BJ (cell line): ENCODE data around the gene TMSB15C. TPM values are rescaled to one million over a fixed set of nuclear protein-coding genes. Genes with fewer than 3 reads are reported as not detected.

Source experiments
- CTCF ChIA-PET: fragments of 350-600 bp; formaldehyde crosslinking; extraction: SDS; loops from one replicate; lab custom pipeline; 2021; ENCODE audit warnings: antibody characterized with exemption, inconsistent platforms; lab: Yijun Ruan, JAX
- POLR2A ChIA-PET: fragments of 300-600 bp; sonication (Branson Sonifier 250); formaldehyde crosslinking; extraction: SDS; loops from one replicate; lab custom pipeline; 2021; ENCODE audit warnings: antibody characterized with exemption; lab: Charles Lee
- DNase-seq: peaks from one replicate; pipeline ENCODE4 v3.0.0-alpha.2; 2011; ENCODE audit warnings: low read depth
- H3K27me3 ChIP-seq: 2 replicates; pipeline ENCODE4 v1.6.0; 2011; ENCODE audit warnings: low read length; ENCODE audit not compliant: control insufficient read depth, insufficient read depth
- H3K36me3 ChIP-seq: 2 replicates; pipeline ENCODE4 v1.5.1; 2011; ENCODE audit warnings: low read length; ENCODE audit not compliant: control insufficient read depth, insufficient read depth
- H3K4me3 ChIP-seq: 2 replicates; pipeline ENCODE4 v1.5.1; 2011; ENCODE audit warnings: low read depth, mild to moderate bottlenecking, control low read depth, low read length
- CTCF ChIP-seq: IDR thresholded peaks from 2 replicates; pipeline ENCODE4 v1.5.1; 2011; ENCODE audit warnings: low read depth, mild to moderate bottlenecking, control low read depth, inconsistent platforms, low read length, moderate library complexity; ENCODE audit not compliant: insufficient read depth
- polyA plus RNA-seq: library from polyadenylated mRNA; depleted of rRNA; stranded (reverse); fragments of >200 nt; gene quantifications from 2 replicates; pipeline ENCODE4 v1.2.3, GENCODE V29; 2011

The TMSB15C gene
- polyA plus RNA-seq, 1 experiment, result 1.2 TPM

GRCh38 chrX:104098919-104099318 lies 22.9 kb upstream of the TMSB15C start:
- no peaks in the 10 kb centered on the region for H3K36me3 ChIP-seq
- ChIA-PET POLR2A (no interaction called here), CTCF (interaction anchor here (0.6 to 3.0 kb wide), 7 partner anchors 9 to 254 kb away, joined by 3 to 13 read pairs (median 4); partner anchors contain the start of gene ZCCHC18)
- DNase-seq, result no peak
- H3K27me3 ChIP-seq, result no peaks in the 10 kb centered on the region
- no peak for TF ChIP-seq CTCF
- no peak overlapping the region for H3K4me3 ChIP-seq

- ChIA-PET CTCF (interaction anchor here (0.6 to 3.0 kb wide), 5 partner anchors 9 to 173 kb away, joined by 3 to 13 read pairs (median 4); partner anchors contain the start of gene ZCCHC18), POLR2A (no interaction called here)
- TF ChIP-seq CTCF, result peak; percentile 49
- Histone ChIP-seq H3K36me3 (no peaks in the 10 kb centered on the region), H3K4me3 (no peak overlapping the region), H3K27me3 (no peaks in the 10 kb centered on the region)
- no peak for DNase-seq
Observed at GRCh38 chrX:104098151-104098808, 22.2 kb upstream of the TMSB15C start.

- no peak for TF ChIP-seq CTCF
- Histone ChIP-seq H3K27me3 (no peaks in the 10 kb centered on the region), H3K4me3 (no peak overlapping the region), H3K36me3 (no peaks in the 10 kb centered on the region)
- no peak for DNase-seq
- CTCF ChIA-PET, result no interaction called here
- POLR2A ChIA-PET, result no interaction called here
Observed at GRCh38 chrX:104085919-104086318, 9.9 kb upstream of the TMSB15C start.

GRCh38 chrX:104085477-104085876 lies 9.4 kb upstream of the TMSB15C start:
- Histone ChIP-seq H3K4me3 (no peak overlapping the region), H3K36me3 (no peaks in the 10 kb centered on the region), H3K27me3 (no peaks in the 10 kb centered on the region)
- no peak for DNase-seq
- ChIA-PET CTCF (no interaction called here), POLR2A (no interaction called here)
- no peak for TF ChIP-seq CTCF

- TF ChIP-seq CTCF, result no peak
- Histone ChIP-seq H3K4me3 (no peak overlapping the region), H3K36me3 (no peaks in the 10 kb centered on the region), H3K27me3 (no peaks in the 10 kb centered on the region)
- ChIA-PET POLR2A (no interaction called here), CTCF (interaction anchor here (1.1 kb wide), 1 partner anchor 186 kb away, joined by 3 read pairs; no protein-coding TSS in a partner anchor)
- DNase-seq, result no peak
Observed at GRCh38 chrX:104084534-104085277, 8.7 kb upstream of the TMSB15C start.
